Effector CD4-positive, alpha-beta T cell (primary cell): ENCODE results near the gene VPS8.
"Not testable (repeated sequence)": the region's sequence is repeated elsewhere in the genome, so short reads cannot be mapped to it uniquely, and the experiment has no call there.

Experiments used
- DNase-seq: peaks from one replicate; pipeline ENCODE4 v3.0.0-alpha.2; 2020

The VPS8 gene

DNA sequence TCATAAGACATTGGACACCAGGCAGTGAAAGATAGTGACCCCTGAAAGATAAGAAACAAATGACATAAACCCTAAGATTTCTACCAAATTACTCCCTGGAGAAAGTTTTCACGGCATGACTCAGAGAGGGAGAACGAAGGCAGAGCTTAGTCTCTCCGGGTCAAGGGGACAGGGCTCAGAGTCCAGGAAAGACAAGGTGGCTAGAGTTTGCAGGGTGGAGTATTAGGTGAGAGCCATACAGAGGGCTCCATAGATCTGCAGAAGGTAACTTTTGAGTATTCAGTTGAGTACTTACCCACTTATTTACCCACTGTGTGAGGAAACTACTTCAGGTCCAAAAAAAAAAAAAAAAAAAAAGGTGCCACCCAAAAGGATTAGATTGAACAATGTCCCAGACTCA is 197.7 kb downstream of the VPS8 start:
- no peak for DNase-seq

DNA sequence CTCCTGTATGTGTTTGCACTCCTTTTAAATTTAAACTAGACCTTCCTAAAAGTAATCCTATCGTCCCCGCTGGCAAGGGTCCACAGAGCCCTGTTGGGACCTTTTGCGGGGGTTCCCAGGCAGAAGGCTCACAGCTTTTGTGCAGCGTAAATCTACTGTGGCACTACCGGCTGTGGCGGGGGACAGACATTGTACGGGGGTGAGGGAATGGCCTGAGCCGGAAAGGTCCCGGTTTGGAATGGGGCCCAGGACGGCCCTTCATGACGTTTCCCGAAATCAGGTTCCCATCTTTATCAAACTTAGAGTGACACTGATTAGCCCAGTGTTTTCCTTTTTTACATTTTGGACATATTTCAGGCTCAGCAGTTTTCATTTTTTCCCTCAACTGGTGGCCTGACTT is 205.6 kb downstream of the VPS8 start:
- not testable (repeated sequence) for DNase-seq

DNA sequence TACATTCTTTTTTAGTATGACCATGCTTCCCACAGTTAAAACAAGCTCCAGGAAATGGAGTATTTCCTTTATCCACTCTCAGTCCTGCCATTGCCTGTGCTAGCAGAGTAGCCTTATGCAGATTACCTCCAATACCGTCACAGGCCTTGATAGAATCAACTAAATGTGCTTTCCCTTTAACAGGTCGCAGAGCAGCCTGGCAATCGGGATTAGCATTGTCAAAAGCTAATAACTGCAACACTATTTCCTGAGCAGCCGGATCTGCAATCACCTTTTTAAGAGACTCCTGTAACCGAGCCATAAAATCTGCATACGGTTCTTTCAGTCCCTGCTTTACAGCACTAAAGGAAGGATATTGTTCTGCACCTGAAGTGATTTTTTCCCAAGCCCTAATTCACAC is 206.0 kb downstream of the VPS8 start:
- not testable (repeated sequence) for DNase-seq

DNA sequence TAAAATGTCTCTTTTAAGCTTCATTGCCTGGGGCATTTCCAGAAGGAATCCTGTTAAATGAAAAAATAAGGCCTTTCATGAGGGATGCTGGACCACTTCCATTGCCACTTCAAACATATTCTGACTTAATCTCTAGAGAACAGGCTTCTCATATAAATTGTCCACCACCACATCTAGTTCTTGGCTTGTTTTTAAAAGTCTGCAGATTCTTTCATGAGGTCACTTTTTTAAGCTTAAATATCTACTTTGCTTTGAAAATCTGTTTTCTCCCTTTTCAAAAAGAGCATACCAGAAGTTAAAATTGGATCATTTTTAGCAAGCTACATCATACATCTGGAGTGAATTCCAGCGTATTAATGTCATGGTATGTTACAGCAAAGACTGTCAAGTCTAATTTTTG is 209.3 kb downstream of the VPS8 start:
- DNase-seq: no peak

GRCh38 chr3:185024406-185024805 is 212.4 kb downstream of the VPS8 start:
- no peak for DNase-seq

- DNase-seq: no peak
Measured at GRCh38 chr3:185024966-185025365, 213.0 kb downstream of the VPS8 start.

- DNase-seq: no peak
Measured at GRCh38 chr3:185028121-185028520, 216.2 kb downstream of the VPS8 start.

DNA sequence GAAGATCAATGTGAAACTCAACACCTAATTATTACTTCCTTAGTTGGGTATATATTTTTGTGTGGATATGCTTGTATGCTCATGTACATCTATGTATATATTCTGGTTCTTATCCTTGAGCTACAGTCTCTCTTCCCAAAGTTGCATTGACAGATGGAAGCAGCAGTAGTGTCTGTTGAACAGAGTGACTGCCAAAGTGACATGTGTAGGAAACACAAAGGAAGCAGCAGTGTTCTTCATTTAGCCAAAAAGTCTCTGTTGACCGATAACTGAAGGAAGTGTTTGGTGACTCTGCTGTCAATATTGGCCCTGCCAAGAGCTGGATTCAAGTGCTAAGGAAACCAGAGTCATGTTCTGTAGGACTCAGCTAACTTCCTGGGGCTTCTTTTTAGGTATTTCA is 217.1 kb downstream of the VPS8 start:
- DNase-seq: no peak

DNA sequence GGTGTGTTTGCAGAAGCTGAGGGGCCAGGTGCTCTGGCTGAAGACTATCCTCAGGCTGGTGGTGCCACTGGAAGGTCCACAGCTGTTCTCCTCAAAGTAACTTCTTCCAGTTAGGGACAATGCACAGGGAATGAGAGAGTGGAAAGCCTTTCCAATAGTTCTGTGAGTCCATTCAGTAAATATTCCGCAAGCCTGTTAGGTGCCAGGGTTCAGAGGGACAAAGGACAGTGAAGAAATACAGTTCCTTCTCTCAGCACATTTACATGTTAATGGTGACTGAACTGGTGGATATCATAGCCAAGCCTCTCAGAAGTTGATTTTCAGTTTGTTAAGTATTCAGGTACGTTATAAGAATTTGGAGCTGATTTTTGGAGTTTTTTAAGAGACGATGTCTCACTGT is 218.4 kb downstream of the VPS8 start:
- no peak for DNase-seq

DNA sequence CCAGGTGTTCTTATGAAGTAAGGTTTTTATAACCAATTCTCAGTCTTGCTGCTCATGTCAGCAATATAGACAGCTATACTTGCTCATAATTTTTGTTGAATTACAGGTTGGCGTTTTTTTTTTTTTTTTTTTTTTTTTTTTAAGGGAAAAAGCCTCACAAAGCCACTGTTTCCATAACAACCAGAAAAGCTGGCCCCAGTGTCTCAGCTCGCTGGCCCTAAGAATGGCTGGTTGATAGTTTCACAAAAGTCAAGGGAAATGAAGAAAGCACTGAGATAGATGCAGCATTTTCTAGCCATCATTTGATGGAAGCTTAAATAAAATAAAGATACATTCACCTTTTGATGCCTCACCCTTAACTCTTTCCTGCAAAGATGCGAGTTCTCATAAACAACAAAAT is 219.0 kb downstream of the VPS8 start:
- DNase-seq: no peak

DNA sequence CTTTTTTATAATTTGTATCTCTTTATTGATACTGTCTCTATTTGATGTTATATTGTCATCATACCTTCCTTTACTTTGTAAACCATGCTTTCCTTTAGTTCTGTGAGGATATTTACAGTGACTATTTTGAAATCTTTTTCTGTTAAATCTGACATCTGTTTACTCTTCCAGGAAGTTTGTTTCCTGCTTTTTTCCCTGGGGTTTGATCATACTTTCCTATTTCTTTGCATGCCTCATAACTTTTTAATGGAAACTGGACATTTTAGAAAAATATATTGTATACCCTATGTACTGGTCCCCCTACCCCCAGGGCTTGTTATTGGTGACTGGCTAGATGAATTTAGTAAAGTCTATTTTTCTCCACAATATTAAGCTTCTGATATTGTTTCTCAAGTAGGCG is 225.8 kb downstream of the VPS8 start:
- no peak for DNase-seq

DNA sequence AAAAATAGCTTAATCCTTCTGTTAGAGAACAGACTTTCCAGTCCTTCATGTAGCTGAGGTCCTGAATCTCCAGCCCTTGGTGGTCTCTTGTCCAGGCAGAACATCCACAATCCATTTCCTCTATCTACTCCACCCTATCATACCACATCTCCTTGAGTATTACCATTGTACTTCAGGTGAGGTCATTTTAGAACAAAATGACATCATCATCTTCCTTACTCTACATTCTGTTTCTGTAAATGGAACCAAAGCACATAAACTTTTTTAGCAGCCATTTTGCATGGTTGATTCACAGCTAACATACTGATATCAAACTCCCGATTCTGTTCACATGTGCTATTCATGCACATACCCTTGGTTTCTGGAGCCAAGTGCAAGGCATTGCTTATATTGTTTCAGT is 228.5 kb downstream of the VPS8 start:
- DNase-seq: no peak

DNA sequence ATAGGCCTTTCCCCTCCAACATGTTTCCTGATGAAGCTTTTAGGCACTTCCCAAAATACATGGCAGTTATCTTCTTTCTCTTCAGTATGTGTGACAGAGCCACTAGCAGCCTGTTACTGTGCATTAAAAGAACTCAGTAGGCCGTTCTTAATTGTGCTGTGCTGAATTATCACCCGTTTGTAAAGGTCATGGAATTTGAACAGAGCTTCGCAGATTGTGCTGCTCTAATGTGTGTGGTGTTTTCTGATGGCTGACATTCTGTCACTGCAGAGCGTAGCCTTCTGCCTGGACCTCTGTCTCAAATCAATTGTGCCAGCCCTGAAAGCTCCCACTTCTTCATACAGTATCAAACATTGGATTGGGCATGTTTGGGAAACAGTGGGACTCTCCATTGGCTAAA is 229.6 kb downstream of the VPS8 start:
- no peak for DNase-seq

DNA sequence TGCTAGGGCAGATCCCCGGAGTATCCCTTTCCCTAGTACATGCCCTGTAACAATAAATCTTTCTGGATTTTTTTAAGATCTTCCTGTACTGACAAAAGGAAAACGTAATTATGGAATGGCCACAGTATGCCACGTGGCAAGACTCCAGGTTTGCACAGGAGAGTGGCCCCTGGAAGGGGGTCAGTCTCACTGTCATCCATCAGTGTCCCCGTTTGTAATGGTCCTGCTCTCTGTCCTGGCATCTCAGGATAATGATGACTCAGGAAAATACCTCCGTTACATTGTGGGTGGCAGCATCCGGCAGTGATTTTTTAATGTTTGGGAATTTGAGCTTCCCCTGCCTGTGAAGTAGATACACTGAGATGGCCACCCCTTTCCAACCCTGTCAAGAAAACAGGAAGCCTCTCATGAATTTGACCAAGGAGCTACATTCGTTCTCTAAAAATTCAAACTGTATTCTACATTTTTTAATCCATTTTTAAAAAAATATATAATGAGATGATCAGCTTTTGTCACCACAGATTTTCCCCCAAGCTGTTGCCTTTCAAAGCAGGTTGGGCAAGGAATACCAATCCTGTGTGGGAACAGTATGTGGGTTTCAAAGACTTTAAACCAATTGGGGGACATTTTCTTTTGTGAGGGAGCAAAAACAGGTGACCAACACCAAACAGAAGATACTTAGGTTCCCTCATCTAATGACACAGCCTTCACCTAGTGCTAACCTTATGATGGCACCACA is 230.5 kb downstream of the VPS8 start:
- DNase-seq: no peak

DNA sequence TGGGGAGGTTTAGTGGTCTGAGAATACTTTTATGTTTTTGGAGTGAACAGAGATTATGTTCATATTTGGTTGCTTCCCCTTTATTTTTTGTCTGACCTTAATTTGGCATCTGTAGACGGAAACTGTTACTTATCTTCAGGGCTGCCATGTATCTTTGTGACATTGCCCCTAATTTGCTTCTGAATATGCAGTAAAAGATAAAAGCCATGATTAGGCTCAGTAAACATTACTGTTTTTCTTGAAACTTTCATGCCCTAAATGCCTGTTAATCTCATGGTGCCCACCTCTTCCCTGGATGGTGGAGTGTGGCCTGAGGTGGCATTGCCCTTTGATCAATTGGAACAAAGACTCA is 234.2 kb downstream of the VPS8 start:
- DNase-seq: no peak

DNA sequence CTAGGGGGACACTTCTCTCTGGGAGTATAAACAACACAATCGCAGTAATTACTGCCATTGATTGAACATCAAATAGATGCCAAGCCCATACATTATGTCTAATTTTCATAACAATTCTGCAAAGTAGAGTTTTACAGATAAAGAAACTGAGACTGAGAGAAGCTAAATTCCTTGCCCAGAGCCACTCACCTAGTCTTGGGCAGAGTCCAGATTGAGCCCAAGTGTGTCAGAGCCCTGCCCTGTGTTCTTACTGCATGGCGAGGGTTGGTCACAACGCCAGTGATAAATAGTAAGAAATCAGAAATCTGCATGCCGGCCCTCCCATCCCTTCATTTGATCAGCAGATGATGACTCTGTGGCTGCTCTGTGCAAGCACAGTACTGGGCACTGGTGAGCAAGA is 234.6 kb downstream of the VPS8 start:
- DNase-seq: no peak

DNA sequence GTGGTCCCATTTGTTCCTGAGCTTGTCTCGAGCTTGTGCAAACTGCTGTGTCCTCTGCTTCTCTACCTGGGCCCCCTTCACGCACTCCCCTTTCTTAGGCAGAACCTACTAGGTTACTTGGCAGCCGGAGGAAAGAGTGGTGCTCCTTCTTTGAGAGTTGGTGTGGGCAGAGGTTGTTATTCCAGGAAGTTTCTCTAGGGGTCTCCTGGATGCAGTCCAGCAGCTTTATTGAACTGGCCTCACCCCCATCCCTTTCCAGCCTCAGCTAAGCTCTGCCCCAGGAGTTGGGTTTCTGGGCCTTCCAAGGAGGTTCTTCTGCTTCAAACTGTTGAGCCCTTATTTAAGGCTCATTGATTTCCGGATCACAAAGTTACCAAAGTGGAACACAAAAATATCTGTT is 237.7 kb downstream of the VPS8 start:
- DNase-seq: no peak

DNA sequence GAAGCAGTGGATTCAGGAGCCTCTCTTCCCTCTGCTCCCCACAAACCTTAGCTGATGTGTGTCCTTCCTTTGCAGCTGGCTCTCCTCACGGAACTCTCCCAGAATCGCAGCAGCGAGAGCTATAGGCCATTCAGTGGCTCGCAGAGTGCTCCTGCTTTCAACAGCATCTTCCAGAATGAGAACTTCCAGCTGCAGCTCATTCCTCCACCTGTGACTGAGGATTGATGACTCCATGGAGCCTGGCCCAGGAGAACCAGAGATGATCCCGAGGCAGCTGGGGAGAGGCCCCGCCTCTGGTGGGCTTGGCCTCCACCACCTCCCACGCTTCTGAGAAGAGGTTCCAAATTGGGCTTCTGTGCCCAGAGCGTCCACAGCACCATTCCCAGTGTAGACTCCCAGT is 239.8 kb downstream of the VPS8 start:
- no peak for DNase-seq

GRCh38 chr3:185052631-185053030 is 240.7 kb downstream of the VPS8 start:
- no peak for DNase-seq

GRCh38 chr3:185056908-185057307 is 244.9 kb downstream of the VPS8 start:
- DNase-seq: no peak

DNA sequence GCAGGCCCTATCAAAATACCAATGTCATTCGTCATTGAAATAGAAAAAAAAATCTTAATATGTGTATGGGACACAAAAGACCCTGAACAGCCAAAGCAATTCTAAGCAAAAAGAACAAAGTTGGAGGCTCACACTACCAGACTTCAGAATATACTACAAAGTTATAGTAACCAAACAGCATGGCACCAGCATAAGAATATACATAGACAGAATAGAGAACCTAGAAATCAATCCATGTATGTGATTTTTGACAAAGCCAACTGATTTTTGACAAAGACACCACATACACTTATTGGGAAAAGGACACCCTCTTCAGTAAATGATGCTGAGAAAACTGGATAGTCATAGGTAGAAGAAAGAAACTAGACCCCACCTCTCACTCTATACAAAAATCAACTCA is 245.9 kb downstream of the VPS8 start:
- no peak for DNase-seq

DNA sequence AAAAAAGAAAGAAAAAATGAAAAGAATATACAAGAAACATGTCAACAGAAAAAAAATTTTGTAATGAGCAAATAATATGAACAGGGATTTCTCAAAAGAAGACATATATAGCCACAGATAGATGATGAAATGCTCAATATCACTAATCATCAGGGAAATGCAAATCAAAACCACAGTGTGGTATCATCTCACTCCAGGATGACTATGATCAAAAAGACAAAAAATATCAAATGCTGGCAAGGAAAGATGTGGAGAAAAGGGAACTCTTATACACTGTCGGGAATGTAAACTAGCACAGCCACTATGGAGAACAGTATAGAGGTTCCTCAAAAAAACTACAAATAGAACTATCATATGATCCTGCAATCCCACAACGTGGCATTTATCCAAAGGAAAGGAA is 246.8 kb downstream of the VPS8 start:
- no peak for DNase-seq

DNA sequence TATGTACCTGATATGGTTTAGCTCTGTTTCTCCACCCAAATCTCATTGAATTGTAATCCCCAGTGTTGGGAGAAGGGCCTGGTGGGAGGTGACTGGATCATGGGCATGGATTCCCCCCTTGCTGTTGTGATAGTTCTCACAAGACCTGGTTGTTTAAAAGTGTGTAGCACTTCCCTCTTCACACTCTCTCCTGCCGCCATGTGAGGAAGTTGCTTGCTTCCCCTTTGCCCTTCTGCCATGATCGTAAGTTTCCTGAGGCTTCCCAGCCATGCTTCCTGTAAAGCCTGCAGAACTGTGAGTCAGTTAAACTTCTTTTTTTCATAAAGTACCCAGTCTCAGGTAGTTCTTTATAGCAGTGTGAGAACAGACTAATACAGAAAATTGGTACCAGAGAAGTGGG is 247.8 kb downstream of the VPS8 start:
- DNase-seq: no peak

DNA sequence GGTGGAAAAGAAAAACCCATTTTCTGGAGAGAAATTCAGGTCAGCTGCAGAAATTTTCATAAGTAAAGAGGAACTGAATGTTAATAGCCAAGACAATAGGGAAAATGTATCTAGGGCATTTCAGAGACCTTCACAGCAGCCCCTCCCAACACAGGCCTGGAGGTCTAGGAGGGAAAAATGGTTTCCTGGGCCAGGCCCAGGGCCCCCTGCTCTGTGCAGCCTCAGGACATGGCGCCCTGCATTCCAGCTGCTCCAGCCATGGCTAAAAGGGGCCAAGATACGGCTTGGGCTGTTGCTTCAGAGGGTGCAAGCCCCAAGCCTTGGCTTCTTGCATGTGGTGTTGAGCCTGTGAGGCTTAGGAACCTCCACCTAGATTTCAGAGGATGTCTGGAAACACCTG is 248.7 kb downstream of the VPS8 start:
- no peak for DNase-seq

GRCh38 chr3:185062191-185062590 is 250.2 kb downstream of the VPS8 start:
- DNase-seq: no peak

GRCh38 chr3:185063431-185063830 is 251.5 kb downstream of the VPS8 start:
- DNase-seq: no peak
